Endothelial cell of umbilical vein (primary cell): Measurements from ENCODE around the gene MFSD2A. TPM values are rescaled to one million over a fixed set of nuclear protein-coding genes. Genes with fewer than 3 reads are reported as not detected.

Source experiments
- BruUV-seq: library from RNA; stranded (reverse); fragments of 400-500 nt; replicated peaks from 2 replicates; lab custom pipeline; 2021; lab: Mats Ljungman, UMichigan
- CTCF ChIA-PET: fragments of 300-600, 350-600 bp; sonication (Branson Sonifier 250); formaldehyde crosslinking; loops from one replicate; lab custom pipeline; 2021; ENCODE audit warnings: antibody characterized with exemption, inconsistent platforms; lab: Charles Lee
- POLR2A ChIA-PET: fragments of 300-600, 350-600 bp; sonication (Branson Sonifier 250); formaldehyde crosslinking; loops from one replicate; lab custom pipeline; 2021; ENCODE audit warnings: antibody characterized with exemption, inconsistent platforms; lab: Charles Lee
- DNase-seq: peaks from one replicate; pipeline ENCODE4 v3.0.0-alpha.2; 2011; ENCODE audit warnings: low read depth, low spot score
- FAIRE-seq: peaks from 2 replicates; lab custom pipeline; 2011; peaks lifted over from hg19 to GRCh38; lab: Jason Lieb, UNC
- H2AFZ ChIP-seq: 2 replicates; pipeline ENCODE4 v1.6.0; 2012; ENCODE audit warnings: low read depth, low read length, control low read depth, inconsistent platforms
- H3K27ac ChIP-seq: 2 replicates; pipeline ENCODE4 v1.5.1; 2011; ENCODE audit warnings: low read depth, mild to moderate bottlenecking, control low read depth, low read length, moderate library complexity; ENCODE audit not compliant: insufficient read depth
- H3K27me3 ChIP-seq, 2 experiments: 2 replicates each; pipeline versions ENCODE4 v1.6.0 to v1.6.1; 2011; ENCODE audit warnings: low read length in 2 of 2, mixed read lengths in 1 of 2; ENCODE audit not compliant: control insufficient read depth in 2 of 2, insufficient read depth in 2 of 2
- H3K36me3 ChIP-seq, 2 experiments: 2 replicates in 1 of 2; 3 replicates in 1 of 2; pipeline ENCODE4 v1.5.1; 2011; ENCODE audit warnings: low read length in 2 of 2, mild to moderate bottlenecking in 1 of 2, moderate library complexity in 1 of 2; ENCODE audit not compliant: control insufficient read depth in 2 of 2, insufficient read depth in 2 of 2; ENCODE audit errors: extremely low read depth in 1 of 2
- H3K4me1 ChIP-seq: 3 replicates; pipeline ENCODE4 v1.5.1; 2011; ENCODE audit warnings: mild to moderate bottlenecking, low read length; ENCODE audit not compliant: control insufficient read depth, insufficient read depth; ENCODE audit errors: extremely low read depth
- H3K4me2 ChIP-seq: 2 replicates; pipeline ENCODE4 v1.6.1; 2011; ENCODE audit warnings: low read length, control low read depth, mixed read lengths; ENCODE audit not compliant: insufficient read depth
- H3K4me3 ChIP-seq, 3 experiments: fragments of 200-600 bp in 1 of 3; sonication (generic), shearing (Covaris generic) in 1 of 3; replicated peaks in 1 of 3; 2 replicates each; pipeline ENCODE4 v1.5.1; 2011 to 2016; ENCODE audit warnings: control low read depth in 3 of 3, low read length in 3 of 3, mild to moderate bottlenecking in 2 of 3, inconsistent platforms in 1 of 3, low read depth in 1 of 3, moderate library complexity in 1 of 3; ENCODE audit not compliant: insufficient read depth in 1 of 3
- H3K79me2 ChIP-seq: 2 replicates; pipeline ENCODE4 v1.6.0; 2012; ENCODE audit warnings: low read length, inconsistent platforms; ENCODE audit not compliant: control insufficient read depth, insufficient read depth
- H3K9ac ChIP-seq: replicated peaks from 2 replicates; pipeline ENCODE3; 2011; ENCODE audit warnings: low read length, control low read depth; ENCODE audit not compliant: insufficient read depth; ENCODE audit errors: extremely low read depth
- H3K9me1 ChIP-seq: replicated peaks from 3 replicates; pipeline ENCODE4 v1.6.0; 2011; ENCODE audit warnings: mild to moderate bottlenecking, low read length; ENCODE audit not compliant: control insufficient read depth, insufficient read depth; ENCODE audit errors: extremely low read depth
- H3K9me3 ChIP-seq: replicated peaks from 2 replicates; pipeline ENCODE4 v1.5.1; 2012; ENCODE audit warnings: low read length, inconsistent platforms; ENCODE audit not compliant: control insufficient read depth, insufficient read depth
- H4K20me1 ChIP-seq: replicated peaks from 2 replicates; pipeline ENCODE3; 2011; ENCODE audit warnings: mild to moderate bottlenecking, low read length; ENCODE audit not compliant: control insufficient read depth, insufficient read depth; ENCODE audit errors: extremely low read depth
- CTCF ChIP-seq, 2 donors: IDR thresholded peaks; 1 replicate in 1 of 2; 2 replicates in 1 of 2; pipeline ENCODE4 v1.5.1; 2011; ENCODE audit warnings: low read length in 2 of 2, mild to moderate bottlenecking in 2 of 2, moderate library complexity in 2 of 2, control low read depth in 1 of 2, inconsistent platforms in 1 of 2, low read depth in 1 of 2; ENCODE audit not compliant: insufficient read depth in 1 of 2; ENCODE audit errors: extremely low read depth in 1 of 2
- EZH2 ChIP-seq: IDR thresholded peaks from 2 replicates; pipeline ENCODE4 v1.6.1; 2012; ENCODE audit warnings: borderline replicate concordance, low read depth, mild to moderate bottlenecking, moderate library complexity, low read length, inconsistent platforms; ENCODE audit not compliant: severe bottlenecking
- FOS ChIP-seq: IDR thresholded peaks from 2 replicates; pipeline ENCODE4 v1.6.1; 2011; ENCODE audit warnings: mild to moderate bottlenecking, low read length, moderate library complexity, borderline replicate concordance; ENCODE audit not compliant: insufficient read depth
- GATA2 ChIP-seq: IDR thresholded peaks from 2 replicates; pipeline ENCODE4 v1.7.0; 2011; ENCODE audit warnings: low read depth, mild to moderate bottlenecking, moderate library complexity, mixed read lengths, low read length; ENCODE audit not compliant: insufficient read length, insufficient read depth
- MAX ChIP-seq: IDR thresholded peaks from 2 replicates; pipeline ENCODE4 v1.6.1; 2011; ENCODE audit not compliant: insufficient read depth, insufficient read length
- MYC ChIP-seq: IDR thresholded peaks from one replicate; pipeline ENCODE4 v1.6.1; 2011; ENCODE audit warnings: mild to moderate bottlenecking, low read depth, low read length
- POLR2A ChIP-seq: IDR thresholded peaks from 2 replicates; pipeline ENCODE4 v1.6.1; 2012; ENCODE audit warnings: low read depth, mild to moderate bottlenecking, control low read depth, low read length
- POLR2AphosphoS5 ChIP-seq: IDR thresholded peaks from 2 replicates; pipeline ENCODE4 v1.6.1; 2012; ENCODE audit warnings: low read depth, mild to moderate bottlenecking, control low read depth, low read length, moderate library complexity; ENCODE audit not compliant: insufficient read depth
- dilution Hi-C: fragments of 300-500 bp; cut with MboI; formaldehyde crosslinking; loops from one replicate; pipeline ENCODE4 v1.15.0; 2019; ENCODE audit warnings: low sequenced_read_pairs; ENCODE audit not compliant: extremely low pct_ligation_motif_present
- intact Hi-C: fragments of 100-400 bp; cut with micrococcal nuclease; formaldehyde crosslinking; loops from one replicate; pipeline ENCODE4 v1.10.0; 2022
- polyA plus RNA-seq, 4 experiments: library from polyadenylated mRNA; depleted of rRNA in 3 of 4; stranded (reverse) in 3 of 4; unstranded in 1 of 4; fragments of >200 nt; gene quantifications; 2 replicates each; pipeline versions ENCODE4 v1.2.1 to v1.2.3, GENCODE V29; 2011 to 2012; ENCODE audit warnings: missing spikeins in 1 of 4
- total RNA-seq: library from RNA; stranded (reverse); gene quantifications from 2 replicates; pipeline ENCODE4 v1.2.3, GENCODE V29; 2021

MFSD2A gene
- total and polyA plus RNA-seq, 2 donors (not counting 3 experiments of a cell fraction or from before 2014, with no cell fraction given), result 2.7 to 5.5 TPM

DNA sequence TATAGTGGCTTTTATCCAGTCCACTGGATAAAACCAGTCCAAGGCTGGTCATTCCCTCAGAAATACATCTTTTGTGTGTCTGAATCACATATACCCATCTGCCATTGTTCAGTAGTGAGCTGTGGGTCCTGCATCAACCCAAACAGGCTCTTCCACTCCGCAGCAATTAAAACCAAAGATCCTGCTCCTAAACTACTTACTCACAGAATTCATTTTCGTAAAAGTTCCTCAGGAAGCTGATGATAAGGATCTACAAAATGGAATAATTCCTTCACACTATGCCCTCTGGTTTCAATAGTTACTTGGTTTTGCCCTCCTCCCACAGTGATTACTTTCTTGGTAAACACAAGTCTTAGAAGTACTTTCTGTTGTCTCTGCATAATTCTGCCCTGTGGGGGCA is 5.1 kb upstream of the MFSD2A start:
- intact Hi-C loops (no loop called here), dilution Hi-C loops (no loop called here)
- Histone ChIP-seq H3K36me3 (no peaks in the 10 kb centered on the region), H3K4me2 (no peak overlapping the region), H3K27ac (no peak overlapping the region), H3K9me1 (no peaks in the 10 kb centered on the region), H3K4me1 (no peaks in the 10 kb centered on the region), H3K27me3 (peaks cover 3% of the 10 kb centered on the region in 2 experiments), H3K4me3 (no peak overlapping the region), H3K79me2 (no peaks in the 10 kb centered on the region), H3K9ac (no peak overlapping the region), H4K20me1 (no peaks in the 10 kb centered on the region), H3K9me3 (no peaks in the 10 kb centered on the region), H2AFZ (no peak overlapping the region)
- BruUV-seq, result no TSS peak
- FAIRE-seq (no peak), DNase-seq (no peak)
- CTCF ChIA-PET, result interaction anchor here (2.2 to 3.1 kb wide), 2 partner anchors 23 to 30 kb away, joined by 8 read pairs; no protein-coding TSS in a partner anchor
- POLR2A ChIA-PET, result no interaction called here
- TF ChIP-seq CTCF (IDR thresholded peaks at IDR 0.05; ENCODE audit: extremely low read depth in 1 of 2, insufficient read depth in 1 of 2, low read depth in 1 of 2, low read length in 2 of 2) (no peak), MYC (no peak), FOS (no peak), EZH2 (no peak), MAX (no peak), POLR2AphosphoS5 (no peak), POLR2A (no peak), GATA2 (no peak)
